HG03575 (cell line): ENCODE data around the gene CREB5.

Experiments used
- ATAC-seq: cut with Tn5 transposase; IDR thresholded peaks from one replicate; pipeline ENCODE4 v1.9.1; 2021; ENCODE audit not compliant: unreplicated experiment, insufficient number of reproducible peaks, low FRiP score; ENCODE audit errors: extremely low read depth

Gene CREB5

DNA sequence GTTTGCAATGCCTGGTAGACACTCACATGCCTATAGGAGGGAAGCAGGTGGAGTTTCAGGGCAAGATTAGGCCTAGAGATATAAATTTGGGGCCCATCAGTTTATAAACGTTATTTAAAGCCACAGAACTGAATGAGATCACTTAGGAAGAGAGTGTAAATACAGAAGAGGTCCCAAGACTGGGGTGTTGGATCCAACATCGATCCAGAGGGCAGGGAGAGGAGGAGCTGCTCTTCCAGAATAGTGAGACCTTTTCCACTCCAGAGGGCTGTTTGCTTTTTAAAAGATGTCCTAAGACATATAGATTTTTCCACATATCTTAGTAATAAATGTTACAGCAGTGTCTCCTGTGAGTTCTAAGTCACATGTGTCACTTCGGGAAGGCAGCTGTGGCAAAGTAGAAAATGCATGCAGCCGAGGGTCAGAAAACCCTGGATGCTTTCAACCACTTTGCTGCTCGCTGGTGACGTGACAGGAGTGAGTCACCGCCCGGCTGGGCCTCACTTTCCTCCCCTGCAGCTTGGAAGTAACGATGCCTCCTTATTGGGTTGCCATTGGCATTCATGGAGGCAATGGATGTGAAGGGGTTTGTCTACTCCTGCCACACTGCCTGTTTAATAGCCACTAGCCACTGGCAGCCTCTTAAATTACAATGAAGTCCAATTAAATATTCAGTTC, 450.4 kb downstream of the CREB5 start:
- ATAC-seq, result no peak

DNA sequence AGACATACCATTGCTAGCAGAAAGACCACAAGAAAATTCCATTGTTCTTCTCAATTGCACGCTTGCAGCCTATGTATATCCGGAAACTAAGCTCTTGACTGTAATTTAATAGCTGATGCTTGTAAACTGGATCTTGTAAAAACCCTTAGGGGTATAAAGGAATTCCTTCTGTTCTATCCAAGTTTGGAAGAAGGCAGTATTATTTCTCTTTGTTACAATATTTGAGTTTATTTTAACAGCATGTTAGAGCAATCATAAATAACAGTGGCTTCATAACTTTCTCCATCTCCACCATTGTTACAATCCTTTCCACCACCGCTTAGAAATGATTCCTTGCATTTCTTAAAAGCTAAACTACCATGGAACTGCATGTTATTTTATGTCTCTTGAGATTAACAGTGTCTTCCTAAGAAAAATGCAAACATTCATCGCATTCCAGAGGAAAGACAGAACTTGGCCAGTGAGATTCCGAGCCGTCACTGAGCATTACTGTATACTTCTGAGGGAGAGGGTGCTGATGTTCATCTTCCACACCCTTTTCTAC, 453.4 kb downstream of the CREB5 start:
- ATAC-seq, result no peak

DNA sequence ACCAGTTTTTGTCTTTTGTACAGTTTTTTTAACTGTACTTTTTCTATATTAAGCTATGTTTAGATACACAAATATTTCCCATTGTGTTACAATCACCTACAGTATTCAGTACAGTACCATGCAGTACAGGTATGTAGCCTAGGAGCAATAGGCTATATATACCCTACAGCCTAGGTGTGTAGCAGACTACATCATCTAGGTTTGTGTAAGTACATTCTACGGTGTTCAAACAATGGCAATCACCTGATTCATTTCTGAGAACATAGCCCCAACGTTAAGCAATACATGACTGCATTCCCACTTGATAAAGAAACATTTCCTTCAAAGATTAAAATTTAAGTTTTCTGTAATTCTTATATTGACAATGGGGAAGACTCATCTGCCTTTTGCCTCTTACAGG, 456.4 kb downstream of the CREB5 start:
- no peak for ATAC-seq

DNA sequence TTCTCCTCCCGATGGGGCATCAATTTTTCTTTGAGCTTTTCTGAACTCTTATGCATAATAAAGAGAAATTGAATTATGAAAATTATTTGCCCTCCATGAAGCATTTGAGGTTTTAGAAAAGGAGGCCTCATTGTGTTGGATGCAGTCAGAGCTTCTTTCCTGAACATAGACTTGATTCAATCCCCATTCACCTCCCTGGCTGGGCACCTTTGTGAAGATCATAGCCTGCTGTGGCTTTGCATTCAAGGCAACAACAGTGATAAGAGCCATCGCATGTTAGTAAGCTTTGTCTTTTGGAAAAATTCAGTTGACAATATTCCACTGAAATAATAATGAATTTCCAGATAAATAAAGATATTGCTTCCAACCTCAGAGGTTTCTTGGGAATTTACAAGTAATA, 458.8 kb downstream of the CREB5 start:
- no peak for ATAC-seq

DNA sequence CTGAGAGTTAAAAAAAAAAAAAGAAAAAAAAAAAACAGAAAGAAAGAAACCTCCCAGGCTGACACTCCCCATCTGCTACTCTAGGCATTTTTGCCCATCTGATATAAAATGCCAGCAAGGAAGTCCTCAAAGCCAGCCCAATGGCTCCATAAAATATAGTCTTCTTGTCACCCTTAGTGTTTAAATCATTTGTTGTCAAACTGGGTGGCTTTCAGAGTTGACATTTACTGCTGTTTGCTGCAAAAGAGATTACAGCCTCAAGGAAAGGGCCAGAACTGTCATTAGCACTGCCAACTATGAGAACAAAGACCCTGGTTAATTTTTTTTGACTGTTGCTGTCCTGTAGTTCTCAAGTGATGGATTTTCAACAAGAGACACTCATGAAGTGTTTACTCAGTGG, 459.3 kb downstream of the CREB5 start:
- no peak for ATAC-seq

DNA sequence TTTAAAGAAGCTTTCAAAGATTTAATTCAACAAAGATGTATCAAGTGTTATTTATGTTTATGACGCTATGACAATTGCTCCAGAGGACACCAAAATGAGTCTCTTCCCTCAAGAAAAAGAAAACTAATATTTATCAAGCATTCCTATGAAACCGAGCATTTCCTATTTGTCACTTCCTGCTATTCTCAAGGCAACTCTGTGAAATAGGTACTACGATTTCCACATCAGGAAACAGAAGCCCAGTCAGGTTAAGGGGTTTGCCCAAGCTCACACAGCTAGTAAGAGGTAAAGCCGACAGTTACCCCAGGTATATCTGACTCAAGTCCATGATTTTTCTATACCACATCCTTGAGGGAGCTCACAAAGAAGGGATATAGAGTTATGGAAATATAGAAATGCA, 459.9 kb downstream of the CREB5 start:
- ATAC-seq, result no peak

DNA sequence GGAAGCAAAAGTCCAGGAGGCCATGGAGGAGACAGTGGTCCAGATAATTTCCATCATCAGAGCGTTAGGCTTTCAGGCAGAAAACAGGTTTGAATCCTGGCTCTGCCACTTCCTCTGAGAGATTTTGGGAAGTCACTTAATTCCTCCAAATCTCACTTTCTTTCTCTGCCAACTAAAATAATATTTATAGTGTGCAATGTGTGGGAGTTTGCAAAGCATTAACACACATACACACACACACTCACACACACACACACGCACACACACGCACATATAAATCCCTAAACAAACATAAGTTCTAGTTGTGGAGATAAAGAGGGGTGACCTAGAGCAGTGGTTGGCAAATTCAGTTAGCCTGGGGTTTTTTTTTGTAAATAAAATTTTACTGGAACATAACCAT, 461.0 kb downstream of the CREB5 start:
- ATAC-seq, result no peak

DNA sequence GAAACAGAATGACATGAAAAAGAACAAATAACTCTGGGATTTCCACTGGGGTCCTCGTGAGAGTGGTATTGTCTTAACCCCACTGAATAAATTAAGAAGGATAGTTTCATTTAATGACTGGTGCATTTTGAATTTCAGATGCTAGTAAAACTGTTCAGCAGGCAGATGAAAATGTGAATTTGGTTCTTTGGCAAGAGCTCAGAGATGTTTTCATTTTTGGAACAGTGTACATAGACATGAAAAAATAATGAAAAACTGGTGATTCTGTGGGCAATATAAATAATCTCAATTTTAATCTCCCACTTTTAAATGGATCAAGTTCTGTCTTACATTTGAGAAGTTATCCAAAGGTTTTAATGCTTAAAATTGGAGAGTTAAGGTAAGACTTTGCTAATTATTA, 461.7 kb downstream of the CREB5 start:
- no peak for ATAC-seq
